Measurements from ENCODE around the gene ROM1. TPM values are rescaled to one million over a fixed set of nuclear protein-coding genes. Genes with fewer than 3 reads are reported as not detected.
"Not testable (repeated sequence)": the region's sequence is repeated elsewhere in the genome, so short reads cannot be mapped to it uniquely, and the experiment has no call there.

ROM1 gene
- 15.2 TPM for total RNA-seq

DNA sequence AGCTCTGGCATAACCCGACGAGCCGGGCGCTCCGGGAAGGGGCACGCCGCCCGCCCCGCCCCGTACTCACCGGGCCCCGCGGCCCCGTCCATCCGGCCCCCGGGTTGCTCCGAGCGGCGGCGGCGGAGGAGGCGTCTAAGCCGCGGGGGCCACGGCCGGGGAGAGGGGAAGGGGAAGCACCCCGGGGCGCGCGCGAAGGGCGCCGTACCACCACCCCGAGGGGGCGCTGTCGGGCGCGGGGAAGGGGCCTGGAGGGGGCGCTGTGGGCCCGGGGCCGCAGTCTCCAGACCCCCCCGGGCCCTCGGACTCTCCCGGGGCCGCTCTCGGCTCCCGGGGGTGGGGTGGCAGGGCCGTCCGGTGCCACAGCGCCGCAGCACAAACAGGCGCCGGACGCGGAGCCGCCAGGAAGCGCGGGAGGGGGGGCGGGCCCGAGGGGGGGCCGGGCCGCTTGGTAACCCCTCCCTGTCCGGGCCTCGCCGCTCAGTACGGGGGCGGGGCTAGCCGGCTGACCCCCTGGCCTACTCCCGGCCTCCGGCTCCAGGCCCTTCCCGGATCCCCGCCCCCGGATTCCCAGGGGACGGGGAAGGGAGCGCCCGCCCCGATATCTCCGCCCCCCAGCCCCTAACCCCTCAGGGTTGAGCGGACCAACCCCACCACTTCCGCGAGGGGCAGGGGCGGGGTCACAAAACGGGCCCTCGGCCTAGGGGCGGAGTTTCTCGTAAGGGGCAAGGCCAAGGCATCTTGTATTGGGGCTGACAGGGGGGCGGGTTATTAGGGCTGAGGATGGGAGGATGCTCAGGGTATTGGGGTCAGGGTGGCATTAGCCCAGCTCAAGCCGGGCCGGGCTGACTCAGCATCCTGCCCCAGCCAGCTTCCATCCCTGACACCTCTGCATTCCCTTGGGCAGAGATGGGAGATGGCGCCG is at the start of gene ROM1, which contains the start of gene EML3:
Gene ROM1, plus strand, starts transcription at position 892 of the 925 bp plus-strand sequence. Its CDS starts 25 bp downstream, at position 917.
Gene EML3, minus strand, starts transcription at position 410 of the 925 bp plus-strand sequence. Its CDS starts 318 bp downstream, at position 92.
- DNase-seq (ENCODE audit: low spot score) (peak; percentile 96), ATAC-seq (peak; percentile 90)
- intact Hi-C loops (cut with DNase I) = no loop called here

GRCh38 chr11:62565100-62565802 is 47.8 kb upstream of the ROM1 start:
- intact Hi-C loops (cut with DNase I) = no loop called here
- DNase-seq (ENCODE audit: low spot score) (no peak), ATAC-seq (no peak)

DNA sequence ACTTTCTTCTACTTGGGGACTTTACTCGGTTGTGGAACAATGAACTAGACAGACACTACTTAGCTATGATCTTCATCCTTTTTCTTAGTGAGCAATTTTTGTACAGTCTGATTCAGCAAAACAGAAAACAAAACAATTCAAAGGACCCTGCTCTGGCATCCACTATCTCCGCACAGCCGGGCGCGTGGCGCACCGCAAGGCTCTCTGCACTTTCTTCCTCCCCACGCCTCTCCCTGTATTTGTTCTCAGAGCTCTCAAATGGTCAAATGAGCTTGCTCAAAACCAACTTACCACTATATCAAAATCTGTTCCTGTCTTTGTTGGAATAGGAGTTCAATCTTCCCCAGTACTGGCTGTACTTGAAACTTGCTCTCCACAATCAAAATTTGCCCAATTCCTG is 46.8 kb upstream of the ROM1 start:
- intact Hi-C loops (cut with DNase I) = no loop called here
- no peak for ATAC-seq

GRCh38 chr11:62567018-62567633 is 45.9 kb upstream of the ROM1 start:
- no peak for DNase-seq (ENCODE audit: low spot score)
- intact Hi-C loops (cut with DNase I) = no loop called here
- ATAC-seq = no peak

More for the DNA sequence above, 46.8 kb upstream of the ROM1 start:
- DNase-seq (ENCODE audit: low spot score) = no peak

- ATAC-seq (no peak), DNase-seq (ENCODE audit: low spot score) (no peak)
- intact Hi-C loops (cut with DNase I) = no loop called here
Measured at GRCh38 chr11:62569611-62570010, 43.4 kb upstream of the ROM1 start.

- intact Hi-C loops (cut with DNase I); ATAC-seq; DNase-seq (ENCODE audit: low spot score): not testable (repeated sequence)
Measured at GRCh38 chr11:62570903-62571302, 42.2 kb upstream of the ROM1 start.

DNA sequence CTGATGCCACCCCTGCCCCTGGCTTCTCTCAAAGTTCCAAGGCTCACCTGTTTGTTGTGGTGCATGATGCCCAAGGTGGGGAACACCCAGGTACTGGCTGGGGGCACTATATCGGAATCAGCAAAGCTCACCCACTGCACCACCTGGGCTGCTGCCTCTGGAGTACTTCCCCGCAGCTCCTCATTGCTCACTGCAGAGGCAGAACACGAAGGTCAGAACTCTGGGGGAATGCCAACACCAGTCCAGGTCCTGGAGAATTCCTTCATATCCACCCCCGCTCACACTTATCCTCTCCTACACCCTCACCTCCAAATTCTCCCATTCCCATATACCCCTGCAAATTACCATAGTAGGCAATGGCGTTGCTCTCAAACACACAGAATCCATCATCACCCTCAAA is 41.6 kb upstream of the ROM1 start:
- ATAC-seq; DNase-seq (ENCODE audit: low spot score); intact Hi-C loops (cut with DNase I): not testable (repeated sequence)

- DNase-seq (ENCODE audit: low spot score) (no peak), ATAC-seq (no peak)
- intact Hi-C loops (cut with DNase I) = no loop called here
Measured at GRCh38 chr11:62572431-62572830, 40.6 kb upstream of the ROM1 start.

GRCh38 chr11:62573006-62573591 is 40.0 kb upstream of the ROM1 start:
- intact Hi-C loops (cut with DNase I) = no loop called here
- no peak for ATAC-seq
- no peak for DNase-seq (ENCODE audit: low spot score)

DNA sequence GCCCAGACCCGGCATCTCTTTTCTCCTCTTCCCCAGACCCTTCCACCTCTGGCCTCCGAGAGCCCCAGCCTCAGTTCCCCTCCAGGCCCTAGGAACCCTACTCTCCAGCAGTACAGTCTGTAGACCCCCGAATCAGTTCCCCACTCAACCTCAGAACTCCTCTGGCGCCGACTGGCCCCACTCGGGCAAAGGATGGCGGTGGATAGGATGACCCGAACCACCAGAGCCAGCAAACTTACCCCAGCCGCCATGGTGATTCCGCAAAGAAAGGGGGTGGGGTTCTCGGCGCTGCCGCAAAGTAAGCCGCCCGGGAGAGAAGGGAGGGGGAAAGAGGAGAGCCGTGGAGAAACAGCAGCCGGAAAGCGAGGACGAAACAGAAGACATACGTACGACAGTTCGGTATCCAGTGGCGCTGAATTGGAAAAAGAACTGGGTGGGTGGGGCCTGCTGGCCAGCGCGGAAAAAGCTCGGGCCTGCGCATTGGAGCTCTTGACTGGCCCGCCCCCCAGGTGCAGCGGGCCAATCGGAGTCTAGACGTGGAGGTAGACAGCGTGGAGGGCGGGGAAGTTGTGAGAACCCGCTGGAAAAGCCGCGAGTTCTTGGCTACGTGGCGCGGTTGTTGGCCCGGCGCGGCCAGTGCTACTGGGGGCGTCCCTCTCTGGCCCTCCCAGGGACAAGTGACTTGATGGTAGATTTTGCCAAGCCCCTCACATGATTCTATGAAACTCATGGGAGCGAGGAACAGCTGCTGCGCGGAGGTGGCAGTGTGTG is 39.3 kb upstream of the ROM1 start, which contains the start of gene EEF1G:
Gene EEF1G, minus strand, starts transcription at position 300 of the 771 bp plus-strand sequence. Its CDS starts 49 bp downstream, at position 251.
- DNase-seq (ENCODE audit: low spot score) (peak; percentile 97), ATAC-seq (peak; percentile 98)
- intact Hi-C loops (cut with DNase I) = no loop called here

- ATAC-seq (peak; percentile 47), DNase-seq (ENCODE audit: low spot score) (peak; percentile 73)
- intact Hi-C loops (cut with DNase I) = no loop called here
Measured at GRCh38 chr11:62574363-62575071, 38.5 kb upstream of the ROM1 start.

- intact Hi-C loops (cut with DNase I) = no loop called here
- DNase-seq (ENCODE audit: low spot score) = no peak
- ATAC-seq = no peak
Measured at GRCh38 chr11:62575156-62575555, 37.9 kb upstream of the ROM1 start.

DNA sequence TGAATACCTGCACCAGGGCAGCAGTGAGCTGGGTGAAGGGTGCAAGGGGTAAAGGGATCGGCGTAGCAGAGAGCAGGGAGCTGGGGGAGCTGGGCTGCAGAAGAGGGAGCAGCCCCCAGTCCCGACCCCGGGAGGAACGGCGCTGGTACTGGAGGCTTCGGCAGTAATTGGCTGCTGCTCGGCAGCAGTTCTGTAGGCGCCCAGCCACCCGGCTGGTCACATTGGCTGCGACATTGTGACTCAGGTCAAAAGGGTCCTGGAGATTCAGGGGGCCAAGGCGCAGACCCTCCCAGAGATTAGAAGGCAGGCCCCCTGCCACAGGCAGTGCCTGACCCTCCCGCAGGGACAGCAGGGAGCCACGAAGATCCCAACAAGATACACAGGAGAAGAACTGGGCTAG is 37.2 kb upstream of the ROM1 start:
- intact Hi-C loops (cut with DNase I) = no loop called here
- ATAC-seq (no peak), DNase-seq (ENCODE audit: low spot score) (no peak)

DNA sequence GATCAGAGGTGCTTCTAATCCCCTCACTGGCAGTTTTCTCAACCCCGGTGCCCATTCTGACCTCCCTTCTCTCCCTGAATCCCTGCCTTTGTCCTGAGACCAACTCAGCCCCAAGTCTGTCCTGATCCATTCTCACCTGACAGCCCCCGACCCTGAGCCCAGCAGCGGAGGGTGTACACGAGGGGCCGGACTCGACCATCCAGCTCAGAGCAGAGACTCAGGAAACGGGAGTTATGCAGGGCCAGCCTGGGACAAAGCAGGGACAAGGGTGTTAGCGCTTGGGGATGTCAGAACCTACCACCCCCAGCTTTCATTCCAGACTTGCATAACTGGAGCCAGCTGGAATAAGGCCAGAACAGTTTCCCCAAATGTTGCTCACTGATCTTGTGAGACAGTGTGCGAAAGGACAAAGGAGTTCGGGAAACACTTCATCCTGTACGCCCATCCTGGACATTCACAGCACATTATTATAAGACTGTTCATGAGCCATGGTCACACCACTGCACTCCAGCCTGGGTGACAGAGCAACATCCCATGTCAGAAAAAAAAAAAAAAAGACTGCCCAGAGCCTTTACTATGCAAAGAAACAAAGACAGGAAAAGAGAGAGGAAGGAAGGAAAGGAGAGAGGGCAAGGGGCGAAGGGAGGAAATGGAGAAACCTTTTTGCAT is 35.9 kb upstream of the ROM1 start:
- intact Hi-C loops (cut with DNase I) = no loop called here
- DNase-seq (ENCODE audit: low spot score) (no peak), ATAC-seq (no peak)

GRCh38 chr11:62578541-62578940 is 34.5 kb upstream of the ROM1 start:
- ATAC-seq (no peak), DNase-seq (ENCODE audit: low spot score) (no peak)
- intact Hi-C loops (cut with DNase I) = no loop called here

DNA sequence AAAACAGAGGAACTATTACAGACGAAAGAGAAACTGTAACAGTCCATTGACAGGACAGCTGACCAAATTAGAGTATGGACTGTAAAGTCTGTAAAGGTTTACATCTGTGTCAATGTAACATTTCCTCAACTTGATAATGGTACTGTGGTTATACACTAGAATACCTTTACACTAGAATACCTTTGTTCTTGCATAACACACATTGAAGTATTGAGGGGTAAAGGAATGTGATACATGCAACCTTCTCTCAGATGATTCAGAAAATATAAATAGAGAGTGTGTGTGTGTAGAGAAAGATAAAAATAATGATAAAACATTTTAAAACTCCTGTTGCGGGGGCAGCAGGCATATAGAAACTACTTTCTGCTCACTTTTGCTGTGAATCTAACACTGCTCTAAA is 33.8 kb upstream of the ROM1 start:
- ATAC-seq = no peak
- no peak for DNase-seq (ENCODE audit: low spot score)
- intact Hi-C loops (cut with DNase I) = no loop called here

Data from sciatic nerve (tissue), 2 donors.